ENCODE results near the gene PDIA6. TPM values are rescaled to one million over a fixed set of nuclear protein-coding genes. Genes with fewer than 3 reads are reported as not detected.

PDIA6 gene
- total RNA-seq, 2 donors from 2014 or later, result 402 to 408 TPM

GRCh38 chr2:10777111-10777841 lies 35.3 kb downstream of the PDIA6 start:
- peak; percentile 35 for DNase-seq
- Mint-ChIP-seq H3K36me3 (ENCODE audit: low read depth) (peaks cover 30% of the 10 kb centered on the region), H3K4me3 (no peak overlapping the region), H3K27me3 (ENCODE audit: insufficient read depth) (no peaks in the 10 kb centered on the region), H3K27ac (no peak overlapping the region), H3K4me1 (no peaks in the 10 kb centered on the region), H3K9me3 (no peaks in the 10 kb centered on the region)
- Histone ChIP-seq H3K9ac (ENCODE audit: extremely low read depth, low read length, poor library complexity, severe bottlenecking) (no peak overlapping the region), H3K27me3 (ENCODE audit: control insufficient read depth, insufficient read depth, low read length, poor library complexity, severe bottlenecking) (no peaks in the 10 kb centered on the region), H3K36me3 (ENCODE audit: control insufficient read depth, insufficient read depth, low read length) (peaks cover 39% of the 10 kb centered on the region), H3K4me1 (ENCODE audit: control insufficient read depth, insufficient read depth, low read length) (no peaks in the 10 kb centered on the region), H3K27ac (ENCODE audit: low read depth, low read length) (no peak overlapping the region), H3K4me3 (ENCODE audit: low read length) (no peak overlapping the region), H3K9me3 (ENCODE audit: control insufficient read depth, low read length) (no peaks in the 10 kb centered on the region)
- TF ChIP-seq, protein P1, sequence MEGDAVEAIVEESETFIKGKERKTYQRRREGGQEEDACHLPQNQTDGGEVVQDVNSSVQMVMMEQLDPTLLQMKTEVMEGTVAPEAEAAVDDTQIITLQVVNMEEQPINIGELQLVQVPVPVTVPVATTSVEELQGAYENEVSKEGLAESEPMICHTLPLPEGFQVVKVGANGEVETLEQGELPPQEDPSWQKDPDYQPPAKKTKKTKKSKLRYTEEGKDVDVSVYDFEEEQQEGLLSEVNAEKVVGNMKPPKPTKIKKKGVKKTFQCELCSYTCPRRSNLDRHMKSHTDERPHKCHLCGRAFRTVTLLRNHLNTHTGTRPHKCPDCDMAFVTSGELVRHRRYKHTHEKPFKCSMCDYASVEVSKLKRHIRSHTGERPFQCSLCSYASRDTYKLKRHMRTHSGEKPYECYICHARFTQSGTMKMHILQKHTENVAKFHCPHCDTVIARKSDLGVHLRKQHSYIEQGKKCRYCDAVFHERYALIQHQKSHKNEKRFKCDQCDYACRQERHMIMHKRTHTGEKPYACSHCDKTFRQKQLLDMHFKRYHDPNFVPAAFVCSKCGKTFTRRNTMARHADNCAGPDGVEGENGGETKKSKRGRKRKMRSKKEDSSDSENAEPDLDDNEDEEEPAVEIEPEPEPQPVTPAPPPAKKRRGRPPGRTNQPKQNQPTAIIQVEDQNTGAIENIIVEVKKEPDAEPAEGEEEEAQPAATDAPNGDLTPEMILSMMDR (conservative IDR thresholded peaks at IDR 0.05), result no peak
- 97% methylated on average over 5 to 26 of the region's 26 CpGs for WGBS, 2 experiments (ENCODE audit: insufficient coverage in 1 of 2, insufficient read length in 1 of 2)

GRCh38 chr2:10776231-10776977 lies 36.2 kb downstream of the PDIA6 start:
- H3K27me3 Mint-ChIP-seq (ENCODE audit: insufficient read depth), result no peaks in the 10 kb centered on the region
- H3K4me1 ChIP-seq (ENCODE audit: control insufficient read depth, insufficient read depth, low read length), result no peaks in the 10 kb centered on the region
- H3K9me3 ChIP-seq (ENCODE audit: control insufficient read depth, low read length), result no peaks in the 10 kb centered on the region
- H3K27ac Mint-ChIP-seq, result no peak overlapping the region
- H3K27ac ChIP-seq (ENCODE audit: low read depth, low read length), result no peak overlapping the region
- peaks cover 30% of the 10 kb centered on the region for H3K36me3 ChIP-seq (ENCODE audit: control insufficient read depth, insufficient read depth, low read length)
- 94% methylated on average over 20 to 27 of the region's 27 CpGs for WGBS, 2 experiments (ENCODE audit: insufficient coverage in 1 of 2, insufficient read length in 1 of 2)
- DNase-seq, result peak; percentile 54
- no peaks in the 10 kb centered on the region for H3K27me3 ChIP-seq (ENCODE audit: control insufficient read depth, insufficient read depth, low read length, poor library complexity, severe bottlenecking)
- H3K4me3 Mint-ChIP-seq, result no peak overlapping the region
- H3K4me3 ChIP-seq (ENCODE audit: low read length), result no peak overlapping the region
- peaks cover 22% of the 10 kb centered on the region for H3K36me3 Mint-ChIP-seq (ENCODE audit: low read depth)
- H3K9me3 Mint-ChIP-seq, result no peaks in the 10 kb centered on the region
- TF ChIP-seq, protein P1 (conservative IDR thresholded peaks at IDR 0.05), result no peak
- H3K4me1 Mint-ChIP-seq, result no peaks in the 10 kb centered on the region
- H3K9ac ChIP-seq (ENCODE audit: extremely low read depth, low read length, poor library complexity, severe bottlenecking), result no peak overlapping the region

- Histone ChIP-seq H3K36me3 (ENCODE audit: control insufficient read depth, insufficient read depth, low read length) (peaks cover 24% of the 10 kb centered on the region), H3K9ac (ENCODE audit: extremely low read depth, low read length, poor library complexity, severe bottlenecking) (no peak overlapping the region), H3K27ac (ENCODE audit: low read depth, low read length) (peak overlapping the region; percentile 59), H3K4me3 (ENCODE audit: low read length) (no peak overlapping the region), H3K4me1 (ENCODE audit: control insufficient read depth, insufficient read depth, low read length) (no peaks in the 10 kb centered on the region), H3K9me3 (ENCODE audit: control insufficient read depth, low read length) (no peaks in the 10 kb centered on the region), H3K27me3 (ENCODE audit: control insufficient read depth, insufficient read depth, low read length, poor library complexity, severe bottlenecking) (no peaks in the 10 kb centered on the region)
- TF ChIP-seq, protein P1 (conservative IDR thresholded peaks at IDR 0.05), result no peak
- H3K4me3 Mint-ChIP-seq, result no peak overlapping the region
- peak; percentile 52 for DNase-seq
- WGBS, 2 experiments (ENCODE audit: insufficient coverage in 1 of 2, insufficient read length in 1 of 2), result 95 to 96% methylated on average over 8 to 13 of the region's 13 CpGs
- H3K36me3 Mint-ChIP-seq (ENCODE audit: low read depth), result peaks cover 17% of the 10 kb centered on the region
- no peaks in the 10 kb centered on the region for H3K9me3 Mint-ChIP-seq
- no peaks in the 10 kb centered on the region for H3K27me3 Mint-ChIP-seq (ENCODE audit: insufficient read depth)
- no peaks in the 10 kb centered on the region for H3K4me1 Mint-ChIP-seq
- H3K27ac Mint-ChIP-seq, result peak overlapping the region; percentile 50
Measured at GRCh38 chr2:10775831-10776230, 36.8 kb downstream of the PDIA6 start.

Measured in endodermal cell (in vitro differentiated cells).